Amniotic stem cell (primary cell): ENCODE data around the gene CSNK1E.

ENCODE experiments used
- DNase-seq: peaks from one replicate; lab custom pipeline; 2025; lab: John Stamatoyannopoulos, UW

Gene CSNK1E

GRCh38 chr22:38273135-38273826, 44.0 kb downstream of the CSNK1E start:
- no peak for DNase-seq

DNA sequence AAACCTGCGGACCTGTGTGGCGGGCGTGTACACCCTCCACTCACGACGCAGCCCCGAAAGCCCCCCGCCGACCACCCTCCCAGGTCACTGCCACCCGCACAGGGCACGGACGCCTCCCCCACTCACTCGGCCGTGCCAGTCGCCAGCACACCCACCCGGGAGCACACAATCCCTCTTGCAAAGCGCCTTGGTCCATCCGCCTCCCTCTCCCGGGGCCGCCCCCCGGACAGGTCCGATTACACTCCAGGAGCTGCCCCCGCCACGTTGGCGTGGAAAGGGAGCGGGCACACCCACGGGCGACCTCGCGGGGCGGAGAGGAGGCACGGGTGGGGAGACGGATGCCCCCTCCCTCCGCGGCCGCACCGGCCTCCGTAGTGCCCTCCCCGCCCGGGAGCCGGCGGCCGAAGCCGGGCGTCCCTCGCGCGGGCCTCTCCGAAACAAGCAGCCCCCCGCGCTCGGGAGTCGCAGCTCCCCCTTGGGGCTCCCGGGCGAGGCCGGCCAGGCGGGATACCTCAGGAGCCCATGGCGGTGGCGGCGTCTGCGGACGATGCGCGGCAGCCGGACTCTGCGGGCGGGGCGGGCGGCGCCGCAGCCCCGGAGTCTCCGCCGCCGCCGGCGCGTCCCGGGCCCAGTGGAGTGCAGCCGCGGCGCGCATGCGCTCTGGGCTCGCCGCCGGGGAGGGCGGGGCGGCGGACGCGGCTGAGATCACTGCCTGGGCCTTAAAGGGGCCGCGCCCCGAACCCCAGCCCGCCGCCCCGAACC, 44.7 kb downstream of the CSNK1E start, which contains the start of gene TMEM184B:
TMEM184B (minus strand) TSS at position 638 of the 762 bp plus-strand sequence. CDS start 25,049 bp downstream, outside the sequence.
- DNase-seq, result no peak

DNA sequence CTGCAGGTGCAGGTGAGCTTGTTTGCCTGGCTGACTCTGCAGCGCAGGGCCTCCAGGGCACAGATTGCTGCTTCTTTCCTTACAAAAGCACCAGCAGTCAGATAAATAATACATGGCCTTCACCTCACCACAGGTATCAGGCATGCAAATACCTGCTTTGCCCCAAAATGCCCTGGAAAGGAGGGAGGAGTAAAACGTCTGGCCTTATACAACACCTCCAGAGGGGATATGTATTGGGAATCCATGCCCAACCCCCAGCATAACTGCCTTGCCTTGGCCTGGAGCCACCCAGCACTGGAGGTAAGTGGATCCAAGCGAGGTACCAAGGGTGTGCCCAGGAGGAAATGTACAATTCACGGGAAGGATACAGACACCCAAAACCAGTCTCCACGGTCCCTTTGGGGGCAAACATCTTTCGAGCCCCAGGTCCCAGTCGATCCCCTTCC, 45.3 kb downstream of the CSNK1E start:
- no peak for DNase-seq

- no peak for DNase-seq
Measured at GRCh38 chr22:38271101-38271500, 46.1 kb downstream of the CSNK1E start.

DNA sequence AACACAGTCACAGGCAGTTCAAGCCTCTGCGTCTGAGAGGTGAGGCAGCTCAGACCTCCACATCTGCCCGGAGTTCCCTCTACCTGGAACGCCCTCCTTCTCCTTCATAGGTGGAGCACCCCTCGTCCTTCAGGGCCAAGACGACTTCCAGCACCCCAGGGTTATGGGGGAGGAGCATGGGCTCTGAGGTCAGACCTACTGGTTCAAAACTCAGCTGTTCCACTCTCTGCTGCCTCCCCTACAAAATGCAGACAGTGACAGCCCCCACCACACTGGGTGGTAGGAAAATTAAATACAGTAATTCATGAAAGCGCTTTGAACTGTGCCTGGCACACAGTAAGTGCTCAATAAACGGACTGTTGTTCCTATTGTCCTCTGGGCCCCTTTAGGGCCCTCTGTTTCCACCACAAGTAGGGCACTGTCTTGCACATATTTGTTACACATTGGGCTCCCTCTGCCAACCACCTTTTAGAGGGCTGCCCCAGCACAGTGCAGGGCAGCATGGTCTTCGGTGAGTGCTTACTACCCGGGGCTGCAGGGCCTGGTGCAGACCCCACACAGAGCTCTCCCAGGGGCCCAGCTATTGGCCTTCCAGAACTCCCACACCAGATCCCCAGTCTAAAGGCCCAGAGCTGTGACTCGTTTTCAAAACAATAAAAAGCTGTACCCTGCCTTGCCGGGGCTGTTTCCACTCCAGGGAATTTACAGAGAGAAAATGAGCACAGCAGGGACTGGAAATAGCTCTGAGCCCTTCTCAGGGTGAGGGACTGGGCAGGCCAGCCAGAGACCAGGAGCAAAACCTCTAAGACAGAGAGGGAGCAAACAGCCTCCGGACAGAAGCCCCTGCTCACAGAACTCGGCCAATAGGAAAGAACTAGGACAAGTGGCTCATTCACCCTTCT, 46.9 kb downstream of the CSNK1E start:
- DNase-seq, result no peak

GRCh38 chr22:38269466-38269865, 47.8 kb downstream of the CSNK1E start:
- no peak for DNase-seq

DNA sequence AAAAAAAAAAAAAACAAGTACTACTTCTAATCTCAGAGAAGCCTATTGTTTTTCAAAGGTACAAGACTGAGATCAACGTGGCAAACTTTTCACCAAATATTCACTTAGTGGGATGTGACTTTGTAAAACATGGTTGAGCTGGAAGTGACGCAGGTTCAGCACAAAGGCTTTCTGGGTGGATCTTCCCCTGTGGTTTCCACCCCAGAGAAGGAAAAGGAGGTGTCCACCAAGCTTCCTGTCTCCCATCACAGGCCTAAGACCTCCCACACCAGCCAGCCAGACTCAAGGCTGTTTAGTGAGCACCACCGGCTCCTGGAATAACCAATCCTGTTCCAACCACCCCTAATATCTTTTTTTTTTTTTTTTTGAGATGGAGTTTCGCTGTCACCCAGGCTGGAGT, 50.1 kb downstream of the CSNK1E start:
- no peak for DNase-seq

DNA sequence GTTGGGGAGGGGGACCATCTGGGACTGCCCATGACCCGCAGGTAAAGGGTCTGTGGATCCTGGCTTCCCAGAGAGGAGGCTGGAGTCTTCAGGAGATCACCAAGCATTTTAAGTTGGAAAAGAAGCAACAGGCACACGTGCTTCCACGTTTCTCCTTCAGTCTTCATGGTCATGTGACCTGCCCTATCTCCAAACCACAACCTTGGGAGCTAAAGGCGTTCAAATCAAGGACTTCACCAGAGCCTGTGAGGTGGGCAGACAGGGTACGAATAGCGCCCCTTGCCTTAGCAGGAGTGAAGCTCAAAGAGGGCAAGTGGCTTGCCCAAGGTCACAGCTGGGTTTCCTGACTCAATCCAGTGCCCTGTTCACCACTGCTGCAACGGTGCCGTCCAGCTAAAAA, 51.1 kb downstream of the CSNK1E start:
- no peak for DNase-seq

- no peak for DNase-seq
Measured at GRCh38 chr22:38264322-38264843, 52.9 kb downstream of the CSNK1E start.

DNA sequence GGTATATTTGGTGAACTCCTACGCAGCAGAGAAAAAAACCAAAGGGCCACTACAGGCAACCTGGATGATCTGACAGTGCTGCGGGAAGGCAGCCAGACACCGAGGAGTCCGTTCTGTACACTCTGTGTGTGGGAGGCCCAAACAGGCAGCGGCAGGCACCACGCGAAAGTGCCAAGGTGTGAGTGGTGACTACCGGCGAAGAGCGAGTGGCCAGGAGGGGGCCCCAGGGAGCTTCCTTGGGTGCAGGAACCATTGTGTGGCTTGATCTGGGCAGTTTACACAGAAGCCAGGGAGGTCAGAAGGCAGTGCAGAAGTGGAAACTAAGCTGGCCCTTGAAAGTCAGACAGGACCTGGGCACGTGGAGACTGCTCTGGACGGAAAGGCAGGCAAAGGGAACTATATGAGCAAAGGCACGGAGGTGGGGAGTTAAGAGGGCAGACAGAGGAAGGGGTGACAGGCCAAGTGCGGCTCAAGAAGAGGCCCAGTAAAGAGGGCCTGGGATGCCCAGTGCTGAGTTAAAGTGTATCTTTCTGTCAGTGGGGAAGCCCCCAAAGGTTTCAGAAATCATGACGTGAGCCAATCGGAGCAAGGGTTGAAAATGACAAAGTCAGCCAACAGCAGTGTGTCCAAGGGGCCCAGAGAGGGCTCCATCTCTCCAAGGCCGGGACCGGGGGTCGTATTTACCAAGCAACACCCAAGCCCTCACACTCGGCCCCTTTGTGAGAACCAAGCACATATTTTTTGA, 55.0 kb downstream of the CSNK1E start:
- no peak for DNase-seq

GRCh38 chr22:38260761-38261681, 56.2 kb downstream of the CSNK1E start:
- DNase-seq, result no peak

GRCh38 chr22:38259370-38259769, 57.9 kb downstream of the CSNK1E start:
- no peak for DNase-seq

DNA sequence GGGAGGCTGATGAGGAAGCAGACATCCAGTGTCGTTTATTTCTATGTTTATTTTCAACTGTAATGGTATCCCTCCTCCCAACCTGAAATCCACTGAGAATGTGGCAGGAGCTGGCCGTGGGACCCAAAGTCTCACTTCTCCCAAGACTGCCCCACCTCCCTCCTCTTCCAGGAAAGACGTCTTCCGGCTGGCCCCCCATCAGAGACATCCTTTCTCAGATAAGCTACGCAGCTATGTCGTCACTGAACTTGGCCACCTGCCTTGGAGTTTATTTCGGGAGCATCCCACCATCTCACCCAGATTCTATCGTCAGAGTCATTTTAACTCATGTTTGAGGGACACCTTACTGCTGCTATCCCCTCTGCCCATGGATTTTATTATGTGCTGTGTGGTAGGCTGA, 58.3 kb downstream of the CSNK1E start:
- DNase-seq, result no peak

DNA sequence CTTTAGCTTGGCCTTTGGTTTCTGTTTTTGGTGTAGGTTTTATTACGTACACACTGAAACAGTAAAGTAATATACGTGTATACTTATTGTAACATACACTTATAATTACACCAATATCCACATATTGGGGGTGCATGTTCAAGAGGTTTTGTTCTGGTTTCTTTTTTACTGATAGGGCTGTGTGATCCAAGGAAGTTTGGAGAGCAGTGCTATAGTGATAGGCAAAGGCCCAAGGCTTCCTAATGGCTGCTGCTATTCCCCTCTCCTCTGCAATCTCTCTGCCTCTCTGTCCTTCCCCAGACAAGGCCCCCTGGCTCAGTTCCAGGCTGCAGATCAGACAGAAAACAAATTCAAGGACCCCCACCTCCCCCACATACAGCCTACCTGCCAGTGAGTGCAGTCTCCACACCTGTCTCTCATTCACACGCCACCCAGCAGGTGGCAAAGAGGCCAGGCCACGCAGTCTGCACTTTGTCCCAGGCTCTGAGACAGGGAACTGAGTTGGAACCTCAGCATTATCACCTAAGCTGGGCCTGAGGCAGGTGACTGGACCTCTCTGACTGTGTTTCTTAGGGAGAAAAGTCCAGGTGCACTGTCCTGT, 59.5 kb downstream of the CSNK1E start:
- no peak for DNase-seq

- DNase-seq, result peak; percentile 57
Measured at GRCh38 chr22:38257181-38257580, 60.1 kb downstream of the CSNK1E start.

- DNase-seq, result no peak
Measured at GRCh38 chr22:38255697-38256096, 61.5 kb downstream of the CSNK1E start.

DNA sequence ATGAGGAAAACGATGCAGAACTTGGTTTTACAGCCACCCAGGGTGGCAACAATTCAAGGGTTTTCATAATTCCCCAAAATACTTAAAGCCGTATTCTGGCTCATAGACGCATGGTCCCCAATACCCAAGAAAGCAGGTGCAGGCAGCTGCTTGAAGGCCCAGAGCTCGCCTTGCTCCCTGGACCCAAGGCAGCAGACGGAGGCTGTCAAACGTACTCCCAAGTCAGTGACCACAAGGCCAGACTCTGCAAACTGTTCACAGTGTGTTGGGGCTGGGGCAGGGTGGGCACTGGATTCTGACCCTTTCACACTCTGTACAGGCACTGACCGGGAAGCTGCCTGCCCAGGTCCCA, 65.9 kb downstream of the CSNK1E start:
- no peak for DNase-seq

DNA sequence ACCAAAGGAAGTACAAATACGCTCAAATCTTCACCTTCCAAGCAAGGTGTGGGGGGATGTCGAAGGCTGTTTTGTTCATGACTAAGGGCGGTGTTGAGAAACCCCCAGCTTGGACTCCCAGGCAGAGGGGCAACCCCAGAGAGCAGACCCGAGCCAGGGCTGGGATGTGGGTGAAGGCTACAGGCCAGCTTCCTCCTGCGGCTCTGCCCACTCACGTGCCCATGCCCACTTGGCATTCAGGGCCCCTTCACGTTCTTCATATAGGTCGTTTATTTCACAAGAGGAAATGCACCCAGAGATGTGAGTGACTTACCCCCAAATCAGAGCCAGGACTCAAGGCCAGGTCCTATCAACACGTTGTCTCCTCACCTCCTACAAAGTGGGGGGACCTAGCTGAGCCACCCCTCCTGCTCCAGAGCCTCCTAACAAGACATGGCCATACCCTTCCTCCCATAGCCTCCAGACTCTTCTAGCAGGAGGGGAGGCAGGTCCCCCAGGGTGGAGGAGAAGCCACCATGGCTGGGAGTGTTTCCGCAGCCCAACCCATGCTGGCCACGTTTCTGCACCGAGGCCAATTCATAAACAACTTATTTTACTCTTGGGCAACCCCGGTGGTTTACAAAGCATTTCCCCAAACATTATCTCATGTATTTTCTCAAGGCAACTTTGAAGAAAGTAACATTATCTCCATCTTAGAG, 66.4 kb downstream of the CSNK1E start:
- no peak for DNase-seq
